Mesenteric fat pad (tissue), 1 donor: Measurements from ENCODE around the gene BDP1. TPM values are rescaled to one million over a fixed set of nuclear protein-coding genes. Genes with fewer than 3 reads are reported as not detected.
"Not testable (repeated sequence)": the region's sequence is repeated elsewhere in the genome, so short reads cannot be mapped to it uniquely, and the experiment has no call there.

Source experiments
- DNase-seq: peaks from one replicate; pipeline ENCODE4 v3.0.0-alpha.2; 2020; ENCODE audit warnings: low spot score
- total RNA-seq: library from RNA; stranded (reverse); fragmentation: NEBNext Ultra II Directional; extraction: Animal tissue kit (Norgen Biotek cat#: 25700); gene quantifications from one replicate; pipeline ENCODE4 v1.2.1, GENCODE V29; 2021
- donor health status: DM: yes; HTN: yes; CAD: no.

Gene BDP1
- total RNA-seq, 1 donor from 2014 or later, result 27.6 TPM

- not testable (repeated sequence) for DNase-seq
These were observed 154.5 kb downstream of the BDP1 start for GRCh38 chr5:71609916-71610315.

GRCh38 chr5:71615809-71616208, 160.4 kb downstream of the BDP1 start:
- no peak for DNase-seq

Other genes with a start within 250 kb of the BDP1 start
- 48.6 TPM for gene MCCC2, start 131.7 kb downstream of the BDP1 start, total RNA-seq